GM18498 (cell line): ENCODE measurements around the gene PRKAR1B.

Experiments
- ATAC-seq: cut with Tn5 transposase; IDR thresholded peaks from one replicate; pipeline ENCODE4 v1.9.1; 2021; ENCODE audit warnings: mild to moderate bottlenecking, moderate library complexity; ENCODE audit not compliant: unreplicated experiment

PRKAR1B gene

DNA sequence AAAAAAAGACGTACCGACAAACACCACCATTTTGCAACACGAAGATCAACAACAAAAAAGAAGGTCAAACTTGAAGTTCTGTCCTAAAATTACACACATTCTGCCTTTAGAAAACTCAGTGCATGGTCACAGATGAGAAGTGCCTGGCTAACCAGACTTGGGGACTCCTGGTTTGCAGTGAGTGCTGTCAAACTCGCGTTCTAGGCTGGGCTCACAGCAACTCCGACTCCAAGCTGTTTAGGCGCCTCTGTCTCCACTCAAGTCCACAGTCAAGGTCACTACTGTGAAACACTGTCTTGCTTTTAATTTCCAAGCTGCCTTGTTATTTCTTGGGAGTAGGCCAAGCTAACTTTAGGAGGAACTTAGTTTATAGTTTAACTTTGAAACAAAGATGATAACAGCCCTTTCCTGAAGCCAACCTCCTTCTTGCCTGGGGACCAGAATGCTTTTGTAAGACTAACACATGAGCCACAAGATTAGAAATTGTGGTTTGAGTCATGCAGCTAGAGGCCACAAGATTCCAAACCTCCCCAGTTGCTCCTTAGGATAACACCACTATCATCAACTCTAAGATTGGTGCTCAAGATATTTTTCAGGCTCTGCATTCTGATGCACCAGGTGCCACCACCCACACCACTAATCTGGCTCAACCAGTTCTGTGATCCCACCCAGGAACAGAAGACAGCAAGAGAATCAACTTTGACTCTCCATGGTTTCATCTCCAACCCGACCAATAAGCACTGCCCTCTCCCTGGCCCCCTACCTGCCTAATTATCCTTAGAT lies 1.7 kb downstream of the PRKAR1B start:
- no peak for ATAC-seq

DNA sequence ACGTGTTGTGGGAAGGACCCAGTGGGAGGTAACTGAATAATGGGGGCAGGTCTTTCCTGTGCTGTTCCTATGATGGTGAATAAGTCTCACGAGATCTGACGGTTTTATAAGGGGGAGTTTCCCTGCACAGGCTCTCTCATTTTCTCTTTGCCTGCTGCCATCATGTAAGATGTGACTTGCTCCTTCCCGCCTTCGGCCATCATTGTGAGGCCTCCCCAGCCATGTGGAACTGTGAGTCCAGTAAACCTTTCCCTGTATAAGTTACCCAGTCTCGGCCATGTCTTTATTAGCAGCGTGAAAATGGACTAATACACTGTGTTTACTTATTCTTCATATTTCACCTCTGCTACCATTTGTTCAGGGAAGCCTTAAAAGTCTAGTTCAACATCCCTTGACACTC lies 2.8 kb downstream of the PRKAR1B start:
- ATAC-seq = no peak

DNA sequence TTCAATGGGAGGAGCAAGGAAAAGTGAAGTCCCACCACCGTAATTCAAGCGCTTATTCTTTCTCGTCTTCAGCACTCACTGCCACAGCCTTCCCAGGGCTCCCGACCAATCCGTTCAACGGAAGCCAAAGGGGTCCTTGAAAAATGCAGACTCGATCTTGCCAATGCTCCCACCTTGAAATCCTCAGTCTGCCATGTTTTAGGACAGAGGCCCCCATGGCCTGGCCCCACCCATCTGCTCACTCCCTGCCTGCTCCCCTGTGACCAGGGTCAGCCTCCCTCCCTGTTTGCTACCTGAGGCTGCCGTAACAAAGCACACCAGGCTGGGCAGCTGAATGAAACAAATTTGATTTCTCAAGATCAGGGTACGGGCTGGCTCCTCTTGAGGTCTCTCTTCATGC lies 3.5 kb downstream of the PRKAR1B start:
- no peak for ATAC-seq

DNA sequence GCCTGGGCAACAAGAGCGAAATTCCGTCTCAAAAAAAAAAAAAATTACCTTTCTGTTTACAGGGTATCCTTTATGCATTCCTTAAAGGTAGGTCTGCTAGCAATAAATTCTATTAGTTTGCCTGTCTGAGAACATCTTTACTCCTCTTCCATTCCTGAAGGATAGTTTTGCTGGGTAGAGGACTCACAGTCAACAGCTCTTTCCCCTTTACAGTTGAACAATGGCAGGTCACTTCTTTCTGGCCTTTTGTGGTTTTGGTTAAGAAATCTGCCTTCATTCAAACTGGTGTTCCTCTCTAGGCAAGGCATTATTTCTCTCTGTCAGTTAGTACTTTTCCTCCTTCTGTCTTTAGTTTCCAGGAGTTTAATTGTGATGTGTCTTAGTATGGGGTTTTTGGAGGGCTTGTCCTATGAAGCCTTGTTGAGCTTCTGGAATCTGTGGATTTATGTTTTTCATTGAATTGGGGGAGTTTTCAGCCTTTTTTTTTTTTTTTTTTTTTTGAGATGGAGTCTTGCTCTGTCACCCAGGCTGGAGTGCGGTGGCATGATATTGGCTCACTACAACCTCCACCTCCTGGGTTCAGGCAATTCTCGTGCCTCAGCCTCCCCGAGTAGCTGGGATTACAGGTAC lies 5.3 kb downstream of the PRKAR1B start:
- ATAC-seq = no peak

DNA sequence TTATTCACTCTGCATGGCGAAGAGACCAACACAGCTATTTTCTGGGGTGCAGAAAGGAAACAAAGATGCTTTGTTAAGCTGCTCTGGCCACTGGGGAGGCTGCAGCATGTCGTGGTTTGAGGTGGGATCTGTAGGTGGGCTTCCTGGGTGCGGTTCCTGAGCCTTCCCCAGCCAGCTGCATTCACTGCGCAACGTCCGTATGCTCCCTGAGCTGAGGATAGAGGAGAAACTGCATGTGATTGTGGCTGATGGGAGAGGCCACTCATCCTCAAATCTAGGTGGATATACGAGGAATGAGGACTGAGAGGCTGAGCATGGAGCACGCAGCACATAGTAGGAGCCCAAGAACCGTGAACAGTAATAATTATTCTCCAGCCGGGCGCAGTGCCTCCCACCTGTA lies 10.4 kb downstream of the PRKAR1B start:
- ATAC-seq = no peak

DNA sequence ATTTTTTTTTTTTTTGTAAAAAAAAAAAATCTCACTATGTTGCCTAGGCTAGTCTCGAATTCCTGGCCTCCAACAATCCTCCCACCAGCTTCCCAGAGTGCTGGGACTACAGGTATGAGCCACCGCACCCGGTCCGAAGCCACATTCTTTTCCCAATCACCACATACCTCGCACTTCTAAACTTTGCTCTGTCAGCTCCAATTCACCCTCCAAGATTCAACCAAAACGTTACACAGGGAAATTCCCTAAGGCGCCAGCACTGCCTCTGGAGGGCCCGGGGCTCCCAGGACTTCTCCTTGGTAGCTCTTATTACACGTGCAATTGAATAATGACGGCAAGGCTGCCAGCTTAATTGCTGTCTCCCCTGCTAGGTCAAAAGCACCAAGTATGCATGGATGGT lies 10.9 kb downstream of the PRKAR1B start:
- no peak for ATAC-seq

DNA sequence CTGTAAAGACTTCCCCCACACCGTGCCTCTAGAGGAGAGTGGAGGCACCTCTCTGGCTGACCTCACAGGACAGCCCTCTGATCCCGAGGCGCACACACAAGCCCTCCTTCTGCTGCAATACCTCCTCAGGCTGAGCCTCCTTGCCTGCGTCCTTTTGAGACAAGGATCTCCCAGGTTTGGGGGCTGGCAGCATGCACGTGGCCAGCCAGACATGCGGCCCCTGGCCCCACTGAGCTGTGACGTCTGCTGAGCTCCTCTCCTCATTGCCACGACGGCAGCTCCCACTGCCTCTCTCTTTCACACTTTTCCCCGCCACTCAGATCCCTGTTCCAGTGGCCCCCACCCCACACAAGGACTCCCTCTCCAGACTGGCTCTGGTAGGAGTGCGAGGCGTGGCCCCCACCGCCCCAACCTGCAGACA lies 12.8 kb downstream of the PRKAR1B start:
- ATAC-seq = no peak

DNA sequence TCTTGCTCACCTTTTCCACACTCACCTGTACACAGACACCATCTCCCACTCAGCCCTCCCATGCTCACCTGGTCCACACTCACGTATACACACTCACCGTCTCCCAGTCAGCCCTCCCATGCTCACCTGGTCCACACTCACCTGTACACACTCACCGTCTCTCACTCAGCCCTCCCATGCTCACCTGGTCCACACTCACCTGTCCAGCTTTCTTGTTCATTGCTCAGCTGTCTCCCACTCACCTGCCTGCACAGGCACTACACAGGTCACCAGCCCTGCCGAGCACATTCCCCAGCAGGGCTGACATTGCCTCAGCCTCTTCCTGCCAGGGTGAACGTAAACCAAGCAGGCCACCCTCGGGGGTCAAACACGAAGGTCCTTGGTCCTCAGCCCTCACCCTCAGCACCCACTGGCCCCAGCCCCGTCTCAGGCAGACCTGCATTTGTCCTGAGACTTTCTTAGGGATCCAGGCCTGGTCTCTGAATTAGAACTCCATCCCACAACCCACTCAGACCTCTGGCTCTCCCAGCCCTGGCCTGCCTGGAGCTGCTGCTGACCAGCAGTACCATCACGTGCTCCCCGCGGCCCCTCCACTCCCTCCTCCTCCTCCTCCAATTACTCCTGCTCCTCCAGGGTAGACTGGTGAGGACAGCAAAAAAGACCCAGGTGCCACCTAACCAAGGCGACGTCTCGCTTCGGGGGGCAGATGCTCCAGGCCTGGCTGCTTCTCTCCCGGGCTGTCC lies 13.4 kb downstream of the PRKAR1B start:
- no peak for ATAC-seq

DNA sequence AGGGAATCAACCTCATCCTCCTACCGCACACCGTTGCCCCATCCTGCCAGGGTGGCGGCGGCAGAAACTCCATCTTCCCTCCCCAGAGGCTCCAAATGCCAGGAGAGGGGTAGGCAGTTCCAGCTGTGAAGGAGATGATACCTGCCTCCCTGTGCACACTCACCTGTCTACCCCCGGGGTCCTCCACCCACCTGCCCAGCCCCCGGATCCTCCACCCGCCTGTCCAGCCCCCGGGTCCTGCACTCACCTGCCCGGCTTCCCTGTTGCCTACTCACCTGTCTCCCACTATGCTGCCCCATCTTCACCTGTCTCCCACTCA lies 14.0 kb downstream of the PRKAR1B start:
- no peak for ATAC-seq

DNA sequence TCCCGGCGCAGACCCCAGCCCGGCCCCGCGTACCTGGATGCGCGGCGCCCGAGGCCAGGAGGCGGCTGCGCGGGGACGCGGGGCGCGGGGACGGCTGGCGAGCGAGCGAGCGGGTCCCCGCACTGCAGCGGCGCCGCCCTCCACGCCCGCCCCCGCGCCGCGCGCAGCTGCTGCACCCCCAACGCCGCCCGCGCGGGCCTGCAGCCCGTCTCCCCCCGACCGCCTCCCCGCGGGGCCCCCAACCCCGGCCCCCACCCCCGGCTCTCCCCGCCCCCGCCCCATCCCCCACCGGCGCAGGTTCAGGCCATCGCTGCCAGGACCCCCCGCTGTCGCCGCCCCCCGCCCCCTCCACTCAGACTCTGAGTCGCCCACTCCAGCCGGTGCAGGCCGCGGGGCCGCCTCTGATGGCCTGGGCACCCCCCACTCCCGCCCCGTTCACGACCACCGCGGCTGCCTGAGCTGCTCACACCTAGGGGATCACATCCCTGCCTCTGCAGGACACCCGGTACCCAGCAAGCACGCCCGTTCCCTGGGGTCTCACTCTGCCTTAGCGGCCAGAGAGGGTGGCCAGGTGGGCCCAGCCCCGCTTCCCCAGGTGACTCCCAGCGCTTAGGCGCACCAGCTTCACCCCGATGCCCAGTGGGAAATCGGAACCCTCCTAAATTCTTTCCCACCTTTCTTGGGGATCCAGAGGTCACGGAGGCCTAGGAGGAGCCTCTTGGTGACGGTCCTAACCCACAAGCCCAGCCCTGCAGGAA lies 14.5 kb downstream of the PRKAR1B start:
- no peak for ATAC-seq

DNA sequence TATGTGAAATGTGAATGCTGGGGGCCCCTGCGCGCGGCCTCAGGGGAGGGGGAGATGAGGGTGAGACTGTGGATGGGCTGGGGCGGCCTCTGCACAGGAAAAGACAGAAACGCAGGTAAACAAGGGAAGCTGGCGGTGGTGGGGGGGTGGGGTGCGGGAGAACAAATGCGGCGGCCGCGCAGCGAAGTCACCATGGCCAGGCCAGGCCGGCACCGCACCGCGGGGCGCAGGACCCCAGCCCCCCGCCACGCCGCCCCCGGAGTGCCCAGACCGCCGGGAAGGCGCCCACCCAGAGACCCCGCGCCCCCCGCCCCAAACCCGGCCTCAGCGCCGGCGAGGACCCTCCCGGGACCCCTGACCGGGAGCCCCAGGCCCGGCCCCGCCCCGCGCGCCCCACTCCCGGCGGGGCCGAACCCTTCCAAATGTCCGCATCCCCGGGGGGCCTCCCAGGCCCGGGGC lies 15.1 kb downstream of the PRKAR1B start:
- ATAC-seq = no peak

DNA sequence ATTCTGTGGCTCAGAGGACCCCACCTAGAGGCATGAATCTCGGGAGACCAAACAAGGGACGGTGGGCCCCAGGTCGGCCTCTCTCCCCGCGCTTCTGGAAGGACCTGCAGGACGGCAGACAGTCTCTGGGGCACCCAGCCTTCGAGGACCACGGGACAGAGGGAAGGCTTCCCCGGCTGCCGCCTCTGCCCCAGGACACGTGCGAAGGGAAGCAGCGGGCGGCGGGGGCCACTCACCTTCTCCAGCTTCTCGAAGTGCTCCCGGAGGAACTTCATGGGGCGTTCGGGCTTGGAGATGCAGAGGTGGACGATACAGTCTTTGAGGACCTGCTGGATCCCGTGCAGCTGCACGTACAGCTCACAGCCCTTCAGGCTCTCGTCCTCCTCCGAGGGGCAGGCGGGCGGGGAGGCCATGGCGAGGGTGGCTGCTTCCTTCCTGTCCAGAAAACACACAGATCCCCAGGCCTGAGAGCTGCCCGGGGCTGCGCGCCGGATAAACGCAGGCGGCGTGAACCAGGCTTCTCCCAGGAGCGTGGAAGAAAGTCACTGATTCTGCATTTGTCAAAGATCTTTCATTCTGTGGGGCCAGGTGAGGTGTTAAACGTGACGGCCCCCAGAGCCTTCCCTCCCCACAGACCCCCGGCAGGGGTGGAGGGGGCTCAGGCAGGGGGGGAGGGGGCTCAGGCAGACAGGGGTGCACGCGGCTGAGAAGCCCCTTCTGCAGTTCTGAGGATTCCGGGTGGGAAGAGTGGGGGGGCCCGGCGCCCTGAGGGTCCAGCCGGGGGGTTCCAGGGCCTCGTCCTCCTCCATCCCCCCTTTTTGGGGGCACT lies 15.8 kb downstream of the PRKAR1B start:
- no peak for ATAC-seq

DNA sequence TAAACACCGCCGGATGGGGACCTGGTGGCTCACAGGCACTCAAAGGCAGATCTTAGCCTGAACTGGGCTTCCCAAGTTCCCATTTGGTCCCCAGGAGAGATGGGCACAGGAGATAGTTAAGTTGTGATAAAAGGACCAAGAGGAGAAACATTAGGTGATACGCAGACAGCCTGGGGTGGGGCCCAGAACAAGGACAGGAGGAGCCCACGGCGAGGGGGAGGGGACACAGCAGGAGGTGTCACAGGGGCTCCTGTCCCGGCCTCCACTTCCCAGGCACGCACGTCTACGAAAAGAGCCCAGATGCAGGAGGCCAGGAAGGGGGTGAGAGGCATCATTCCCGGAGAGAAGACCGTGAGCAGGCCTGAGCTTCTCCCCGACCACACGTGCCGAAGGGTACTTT lies 16.9 kb downstream of the PRKAR1B start:
- ATAC-seq = no peak

DNA sequence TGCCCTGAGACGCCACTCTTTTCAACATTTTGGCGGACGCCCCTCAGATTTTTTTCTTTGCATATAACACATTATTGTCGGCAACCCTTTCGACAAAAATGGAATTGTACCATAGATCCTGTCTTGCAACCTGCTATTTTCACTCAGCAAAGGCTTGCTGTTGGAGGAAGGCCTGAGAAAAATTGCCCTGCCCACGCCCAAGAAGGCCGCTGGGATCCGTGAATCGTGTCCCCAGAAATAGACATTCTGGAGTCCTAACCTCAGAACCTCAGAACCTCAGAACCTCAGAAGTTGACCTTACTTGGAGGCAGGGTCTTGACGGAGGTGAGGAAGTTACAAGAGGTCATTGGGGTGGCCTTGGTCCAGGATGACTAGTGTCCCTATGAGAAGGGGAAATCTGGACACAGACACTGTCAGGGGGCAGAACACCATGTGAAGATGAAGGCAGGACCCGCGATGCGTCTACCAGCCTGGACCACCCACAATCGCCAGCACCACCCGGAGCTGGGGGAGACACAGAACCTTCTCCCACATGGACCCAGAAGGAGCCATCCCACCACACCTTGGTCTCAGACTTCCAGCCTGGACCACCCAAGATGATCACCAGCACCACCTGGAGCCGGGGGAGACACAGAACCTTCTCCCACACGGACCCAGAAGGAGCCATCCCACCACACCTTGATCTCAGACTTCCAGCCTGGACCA lies 19.6 kb downstream of the PRKAR1B start:
- ATAC-seq = no peak

DNA sequence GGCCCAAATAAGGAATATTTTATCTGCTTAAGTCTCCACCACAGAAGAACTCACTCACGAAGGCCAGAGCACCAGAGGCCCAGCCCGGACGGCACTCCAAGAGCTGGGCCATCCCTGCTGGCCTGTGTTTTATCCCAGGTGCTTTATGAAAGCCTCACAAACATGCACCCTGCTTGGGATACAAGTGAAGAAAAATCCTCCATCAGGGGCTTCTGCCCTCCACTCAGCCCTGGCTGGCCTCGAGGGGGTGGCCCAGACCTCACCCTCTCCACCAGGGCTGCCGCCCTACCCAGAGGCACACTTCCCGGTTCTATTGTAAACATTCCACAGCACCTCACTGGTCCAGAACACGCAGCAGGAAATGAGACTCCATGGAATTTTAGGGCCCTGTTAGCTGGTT lies 20.4 kb downstream of the PRKAR1B start:
- ATAC-seq = no peak

DNA sequence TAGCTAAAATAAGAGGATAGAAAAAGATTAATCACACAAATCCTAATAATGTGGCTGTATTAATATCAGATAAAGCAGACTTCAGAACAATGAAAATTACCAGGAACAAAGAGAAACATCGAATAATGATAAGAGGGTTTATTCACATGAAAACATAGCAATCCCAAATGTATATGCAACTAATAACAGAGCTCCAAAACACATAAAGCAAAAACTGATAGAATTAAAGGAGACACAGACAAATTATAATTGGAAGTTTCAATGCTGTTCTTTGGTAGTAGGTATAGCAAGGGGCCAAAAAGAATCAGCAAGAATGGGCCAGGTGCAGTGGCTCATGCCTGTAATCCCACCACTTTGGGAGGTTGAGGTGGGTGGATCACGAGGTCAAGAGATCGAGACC lies 24.0 kb downstream of the PRKAR1B start:
- no peak for ATAC-seq

DNA sequence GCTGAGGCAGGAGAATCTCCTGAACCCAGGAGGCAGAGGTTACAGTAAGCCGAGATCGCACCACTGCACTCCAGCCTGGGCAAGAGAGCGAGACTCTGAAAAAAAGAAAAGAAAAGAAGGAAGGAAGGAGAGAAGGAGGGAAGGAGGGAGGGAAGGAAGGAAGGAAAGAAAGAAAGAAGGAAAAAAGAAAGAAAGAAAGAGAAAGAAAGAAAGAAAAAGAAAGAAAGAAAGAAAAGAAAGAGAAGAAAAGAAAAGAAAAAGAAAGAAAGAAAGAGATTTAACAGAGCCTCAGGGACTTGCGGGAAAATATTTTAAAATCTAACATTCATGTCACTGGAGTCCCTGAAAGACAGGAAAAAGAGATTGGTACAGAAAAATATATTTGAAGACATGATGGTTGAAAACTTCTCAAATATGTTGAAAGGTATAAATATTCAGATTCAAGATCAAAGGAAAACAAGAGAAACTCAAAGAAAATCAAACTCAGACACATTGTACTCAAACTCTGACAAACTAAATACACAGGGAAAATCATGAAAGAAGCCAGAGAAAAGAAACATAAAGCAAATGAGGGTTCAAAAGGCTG lies 25.9 kb downstream of the PRKAR1B start:
- ATAC-seq = no peak

DNA sequence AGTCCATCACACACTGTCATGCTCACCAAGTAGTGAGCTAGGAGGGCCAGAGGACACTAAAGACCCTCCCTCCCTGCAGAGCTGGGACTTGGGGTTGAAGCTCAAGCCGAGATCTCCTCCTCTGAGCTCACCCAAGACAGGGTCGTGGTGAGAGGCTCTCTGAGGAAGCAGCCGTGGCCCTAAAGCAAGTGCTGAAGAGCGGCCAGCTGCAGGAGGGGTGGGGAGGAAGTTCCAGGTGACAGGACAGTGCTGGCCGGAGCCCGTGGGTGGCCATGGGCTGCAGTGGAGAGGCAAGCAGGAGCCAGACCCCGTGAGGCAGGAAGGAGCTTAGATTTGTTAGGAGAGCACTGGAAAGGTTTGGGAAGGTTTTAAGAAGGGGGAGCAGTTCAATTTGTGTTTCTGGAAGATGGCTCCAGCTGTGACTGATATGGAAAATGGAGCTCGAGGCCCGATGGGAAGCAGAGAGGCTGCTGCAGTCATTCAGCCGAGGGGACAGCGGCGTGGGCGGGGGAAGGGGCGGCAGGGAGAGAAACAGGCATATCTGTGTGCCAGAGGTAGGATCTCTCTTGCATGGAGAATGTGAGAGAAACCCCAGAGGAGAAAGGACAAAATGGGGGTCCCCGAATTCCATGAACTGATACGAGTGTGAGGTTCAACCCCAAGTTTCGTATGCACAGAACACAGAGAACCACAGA lies 27.5 kb downstream of the PRKAR1B start:
- no peak for ATAC-seq
